GM12875 (cell line): Measurements from ENCODE around the gene APOL4.
"Not testable (repeated sequence)": the region's sequence is repeated elsewhere in the genome, so short reads cannot be mapped to it uniquely, and the experiment has no call there.

ENCODE experiments used
- H3K4me3 ChIP-seq: one replicate; pipeline ENCODE4 v1.5.1; 2011; ENCODE audit warnings: low read depth, low read length, control low read depth
- TF ChIP-seq, protein P1 (sequence below): IDR thresholded peaks from 2 replicates; pipeline ENCODE4 v1.5.1; 2011; ENCODE audit warnings: low read depth, mild to moderate bottlenecking, control low read depth, inconsistent platforms, low read length, moderate library complexity, borderline replicate concordance; ENCODE audit not compliant: insufficient read depth

APOL4 gene

DNA sequence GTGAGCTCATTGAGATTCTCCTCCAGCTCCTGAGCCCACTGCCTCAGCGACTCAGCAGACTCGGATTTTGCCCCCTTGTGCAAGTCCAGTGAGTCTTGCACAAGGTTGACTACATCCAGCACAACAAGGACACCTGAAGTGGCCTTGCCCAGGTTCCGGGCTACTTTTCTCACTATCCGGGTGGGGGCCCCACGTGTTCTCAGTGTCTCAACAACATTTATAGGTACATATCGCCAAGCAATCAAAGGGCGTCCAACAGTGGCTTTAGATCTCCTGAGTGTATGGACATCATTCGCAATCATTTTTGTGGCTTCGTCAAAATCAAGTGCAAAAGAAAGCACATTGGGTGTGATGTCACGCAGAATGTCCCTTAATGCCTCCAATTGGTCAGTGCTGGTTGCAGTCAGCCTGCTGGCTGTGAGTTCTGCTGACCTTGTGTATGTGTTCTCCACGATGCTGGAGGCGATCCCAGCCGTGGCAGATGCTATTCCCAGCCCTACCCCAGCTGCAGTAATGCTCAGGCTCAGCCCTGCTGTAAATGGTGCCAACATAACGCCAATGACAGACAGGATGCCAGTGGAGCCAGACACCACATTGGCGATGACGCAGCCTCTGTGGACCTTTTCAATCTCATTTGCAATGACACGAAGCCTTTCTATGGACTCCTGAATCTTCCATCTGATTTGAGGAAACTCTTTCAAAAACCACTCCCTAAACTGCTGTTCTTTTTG is 10.3 kb downstream of the APOL4 start:
- TF ChIP-seq, protein P1, sequence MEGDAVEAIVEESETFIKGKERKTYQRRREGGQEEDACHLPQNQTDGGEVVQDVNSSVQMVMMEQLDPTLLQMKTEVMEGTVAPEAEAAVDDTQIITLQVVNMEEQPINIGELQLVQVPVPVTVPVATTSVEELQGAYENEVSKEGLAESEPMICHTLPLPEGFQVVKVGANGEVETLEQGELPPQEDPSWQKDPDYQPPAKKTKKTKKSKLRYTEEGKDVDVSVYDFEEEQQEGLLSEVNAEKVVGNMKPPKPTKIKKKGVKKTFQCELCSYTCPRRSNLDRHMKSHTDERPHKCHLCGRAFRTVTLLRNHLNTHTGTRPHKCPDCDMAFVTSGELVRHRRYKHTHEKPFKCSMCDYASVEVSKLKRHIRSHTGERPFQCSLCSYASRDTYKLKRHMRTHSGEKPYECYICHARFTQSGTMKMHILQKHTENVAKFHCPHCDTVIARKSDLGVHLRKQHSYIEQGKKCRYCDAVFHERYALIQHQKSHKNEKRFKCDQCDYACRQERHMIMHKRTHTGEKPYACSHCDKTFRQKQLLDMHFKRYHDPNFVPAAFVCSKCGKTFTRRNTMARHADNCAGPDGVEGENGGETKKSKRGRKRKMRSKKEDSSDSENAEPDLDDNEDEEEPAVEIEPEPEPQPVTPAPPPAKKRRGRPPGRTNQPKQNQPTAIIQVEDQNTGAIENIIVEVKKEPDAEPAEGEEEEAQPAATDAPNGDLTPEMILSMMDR, result no peak
- no peak overlapping the region for H3K4me3 ChIP-seq

DNA sequence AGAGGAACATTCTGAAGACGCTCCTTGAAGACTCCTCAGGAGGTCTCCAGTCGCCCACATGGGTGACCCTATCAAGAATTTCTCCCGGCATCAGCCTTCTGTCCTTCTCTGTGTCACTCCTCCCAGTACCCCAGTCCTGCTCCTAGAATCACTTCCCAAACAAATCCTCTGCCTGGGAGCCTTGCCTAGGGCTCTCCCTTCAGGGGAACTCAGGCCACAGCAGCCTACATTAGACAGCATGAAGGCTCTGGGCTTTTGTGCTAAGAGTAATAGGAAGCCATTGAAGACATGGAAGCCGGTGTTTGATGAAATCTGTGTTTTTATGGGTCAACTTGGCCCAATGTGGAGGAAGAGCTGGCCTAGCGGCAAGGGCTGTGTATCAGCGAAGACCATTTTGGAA is 13.7 kb downstream of the APOL4 start:
- H3K4me3 ChIP-seq, result not testable (repeated sequence)

DNA sequence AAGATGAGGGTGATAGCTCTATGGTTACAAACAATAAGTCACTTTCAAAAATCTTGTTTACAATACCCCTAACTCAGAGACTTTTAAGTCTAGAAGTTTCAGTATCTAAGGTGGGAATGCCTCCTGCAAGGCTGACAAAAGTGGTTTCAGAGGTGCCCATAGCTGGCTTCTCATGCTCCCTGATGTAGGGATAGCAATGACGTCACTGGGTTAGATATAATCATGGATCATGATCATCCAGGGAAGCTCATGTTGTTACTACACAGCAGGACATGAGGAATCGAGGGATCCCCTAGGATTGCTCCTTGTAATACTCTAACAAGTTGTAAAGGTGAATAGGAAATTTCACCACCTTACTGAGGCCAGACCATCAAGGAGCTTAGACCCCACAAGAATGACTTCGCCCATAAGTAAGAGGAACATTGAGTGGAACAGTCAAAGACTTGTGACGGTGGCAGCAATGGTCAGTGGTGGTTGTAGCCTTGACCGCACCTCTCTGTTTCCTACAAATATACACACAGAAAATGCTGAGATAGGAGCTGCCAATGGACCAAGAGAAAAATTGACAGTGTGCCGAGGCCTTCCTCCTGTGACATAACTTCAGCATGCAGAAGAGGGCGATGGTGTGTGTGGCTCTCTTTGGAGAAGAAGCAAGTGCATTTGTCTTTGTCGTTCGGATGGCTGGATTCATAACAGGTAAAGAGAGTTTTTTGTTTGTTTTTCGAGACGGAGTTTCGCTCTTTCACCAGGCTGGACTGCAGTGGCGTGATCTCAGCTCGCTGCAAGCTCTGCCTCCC is 15.6 kb downstream of the APOL4 start:
- TF ChIP-seq, protein P1, result no peak
- no peak overlapping the region for H3K4me3 ChIP-seq

DNA sequence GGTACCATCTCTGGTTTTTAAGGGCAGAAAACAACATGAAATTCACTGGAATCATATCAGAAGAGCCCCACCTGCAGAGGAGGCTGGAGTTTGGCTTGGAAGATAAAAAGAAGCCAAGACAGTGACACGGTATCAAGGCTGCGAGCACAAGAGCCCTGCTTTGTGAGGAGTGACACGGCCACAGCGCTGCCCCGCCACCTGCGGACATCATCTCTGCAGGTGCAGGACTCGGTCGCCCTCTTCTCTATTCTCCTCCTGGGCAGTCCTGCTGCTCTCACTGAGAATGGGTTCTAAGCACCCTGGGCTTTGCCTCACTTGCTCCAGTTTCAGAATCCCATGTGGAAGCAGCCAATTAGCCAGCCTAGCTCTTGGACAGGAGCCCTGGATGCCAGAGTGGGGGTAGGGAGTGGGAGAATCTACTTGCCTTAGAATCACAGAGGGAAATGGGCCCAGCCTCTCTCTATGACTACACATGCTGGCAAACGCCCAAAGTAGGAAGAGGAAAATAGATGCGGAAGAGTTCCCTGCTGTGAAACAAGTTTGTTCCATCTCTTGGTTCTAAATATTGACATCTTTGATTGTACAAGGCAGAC is 17.1 kb downstream of the APOL4 start:
- TF ChIP-seq, protein P1, result no peak
- no peak overlapping the region for H3K4me3 ChIP-seq

DNA sequence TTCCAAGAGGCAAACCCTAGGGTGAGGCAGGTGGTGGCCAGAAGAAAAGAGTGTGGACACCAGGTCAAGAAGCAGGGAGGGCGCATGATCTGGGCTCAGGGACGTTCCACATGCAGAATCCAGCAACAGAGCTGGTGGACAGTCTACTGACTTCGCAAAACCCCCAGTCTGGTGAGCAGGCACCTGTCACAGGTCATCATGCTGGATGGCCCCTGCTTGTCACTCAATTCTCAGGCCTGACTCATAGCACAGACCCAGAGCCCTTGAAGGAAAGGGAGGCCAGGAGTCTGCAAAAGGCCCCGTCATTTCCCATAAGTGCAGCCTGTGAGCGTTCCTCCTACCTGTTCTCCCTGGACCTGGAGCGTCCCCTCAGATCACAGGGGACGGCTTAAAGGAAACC is 18.2 kb downstream of the APOL4 start:
- TF ChIP-seq, protein P1, result no peak
- H3K4me3 ChIP-seq, result no peak overlapping the region

DNA sequence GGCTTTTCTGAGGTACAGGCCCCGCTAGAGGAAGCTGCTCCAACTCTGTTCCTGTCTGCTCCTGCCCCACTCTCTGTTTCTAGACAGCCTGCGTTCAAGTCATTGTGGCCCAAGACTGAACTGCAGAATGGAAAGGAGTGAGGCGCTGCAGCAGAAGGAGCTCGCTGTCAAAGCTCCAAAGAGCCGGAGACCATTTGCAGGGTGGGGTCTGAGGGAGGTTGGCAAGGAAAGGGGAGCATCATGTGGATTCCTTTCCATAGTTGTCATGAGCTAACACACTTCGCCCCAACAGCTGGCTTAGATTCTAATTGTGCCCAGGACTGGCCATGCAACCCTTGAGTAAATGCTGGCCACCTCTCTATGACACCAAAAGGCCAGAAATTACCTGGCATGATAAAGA is 18.8 kb downstream of the APOL4 start:
- TF ChIP-seq, protein P1, result no peak
- no peak overlapping the region for H3K4me3 ChIP-seq

DNA sequence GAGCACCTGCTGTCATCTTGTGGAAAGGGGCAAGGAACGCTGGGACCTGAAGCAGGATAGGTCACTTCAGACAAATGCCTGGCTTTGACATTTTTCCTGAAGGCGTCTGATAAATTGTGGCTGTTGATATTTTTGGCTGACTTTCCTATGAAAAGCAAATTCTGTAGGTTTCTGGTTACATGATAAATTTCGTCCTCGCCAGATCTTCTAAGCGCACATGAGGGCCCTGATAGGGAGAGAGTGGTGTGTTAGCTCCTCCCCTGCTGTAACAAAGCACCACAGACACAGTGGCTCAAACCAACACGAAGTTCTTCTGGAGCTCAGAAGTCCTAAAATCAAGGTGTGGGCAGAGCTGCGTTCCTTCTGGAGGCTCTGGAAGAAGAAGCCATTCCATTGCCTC is 19.6 kb downstream of the APOL4 start:
- H3K4me3 ChIP-seq, result no peak overlapping the region
- TF ChIP-seq, protein P1, result no peak
